DND-41 (cell line): ENCODE results near the gene FAM241B.

Experiments used
- ATAC-seq: fragments of 200-7000 bp; cut with Tn5 transposase; 3 replicates; pipeline ENCODE4 v1.9.1; 2021; ENCODE audit warnings: low read depth; ENCODE audit not compliant: insufficient read depth
- DNase-seq: peaks from one replicate; pipeline ENCODE4 v3.0.0-alpha.2; 2020
- H2AFZ ChIP-seq: 2 replicates; pipeline ENCODE4 v1.6.0; 2012; ENCODE audit warnings: low read depth, low read length
- H3K27ac ChIP-seq: 2 replicates; pipeline ENCODE4 v1.5.1; 2012; ENCODE audit warnings: low read length, inconsistent platforms
- H3K27me3 ChIP-seq: fragments of 200-600 bp; sonication (generic); 2 replicates; pipeline ENCODE4 v1.6.0; 2012; ENCODE audit warnings: low read length, mild to moderate bottlenecking, inconsistent platforms; ENCODE audit not compliant: insufficient read depth, poor library complexity
- H3K36me3 ChIP-seq: 2 replicates; pipeline ENCODE4 v1.5.1; 2012; ENCODE audit warnings: low read length, inconsistent platforms; ENCODE audit not compliant: insufficient read depth
- H3K4me1 ChIP-seq: 2 replicates; pipeline ENCODE4 v1.5.1; 2012; ENCODE audit warnings: mild to moderate bottlenecking, low read length; ENCODE audit not compliant: insufficient read depth
- H3K4me2 ChIP-seq: 2 replicates; pipeline ENCODE4 v1.6.0; 2012; ENCODE audit warnings: mild to moderate bottlenecking, moderate library complexity, low read length, inconsistent platforms; ENCODE audit not compliant: insufficient read depth
- H3K4me3 ChIP-seq, 2 experiments: fragments of 200-600 bp in 1 of 2; shearing (Covaris generic) in 1 of 2; 2 replicates each; pipeline ENCODE4 v1.5.1; 2012 to 2016; ENCODE audit warnings: inconsistent platforms in 2 of 2, low read length in 2 of 2, mild to moderate bottlenecking in 2 of 2, low read depth in 1 of 2, moderate library complexity in 1 of 2
- H3K79me2 ChIP-seq: 2 replicates; pipeline ENCODE4 v1.6.0; 2012; ENCODE audit warnings: low read length, inconsistent platforms; ENCODE audit not compliant: insufficient read depth
- H3K9ac ChIP-seq: 2 replicates; pipeline ENCODE4 v1.6.0; 2012; ENCODE audit warnings: low read depth, mild to moderate bottlenecking, inconsistent platforms, low read length, moderate library complexity
- H3K9me3 ChIP-seq: 2 replicates; pipeline ENCODE4 v1.5.1; 2012; ENCODE audit warnings: low read length, moderate library complexity, mild to moderate bottlenecking, inconsistent platforms; ENCODE audit not compliant: insufficient read depth, severe bottlenecking
- H4K20me1 ChIP-seq: 2 replicates; pipeline ENCODE4 v1.6.0; 2012; ENCODE audit warnings: low read length; ENCODE audit not compliant: insufficient read depth
- EZH2 ChIP-seq: IDR thresholded peaks from 3 replicates; pipeline ENCODE4 v1.6.1; 2012; ENCODE audit warnings: borderline replicate concordance, low read depth, mild to moderate bottlenecking, moderate library complexity, low read length, inconsistent platforms; ENCODE audit not compliant: severe bottlenecking
- TF ChIP-seq, protein P1 (sequence below): IDR thresholded peaks from 2 replicates; pipeline ENCODE4 v1.5.1; 2012; ENCODE audit warnings: borderline replicate concordance, low read length, moderate library complexity, mild to moderate bottlenecking; ENCODE audit not compliant: poor library complexity, severe bottlenecking; ENCODE audit errors: extremely low read depth

The FAM241B gene

DNA sequence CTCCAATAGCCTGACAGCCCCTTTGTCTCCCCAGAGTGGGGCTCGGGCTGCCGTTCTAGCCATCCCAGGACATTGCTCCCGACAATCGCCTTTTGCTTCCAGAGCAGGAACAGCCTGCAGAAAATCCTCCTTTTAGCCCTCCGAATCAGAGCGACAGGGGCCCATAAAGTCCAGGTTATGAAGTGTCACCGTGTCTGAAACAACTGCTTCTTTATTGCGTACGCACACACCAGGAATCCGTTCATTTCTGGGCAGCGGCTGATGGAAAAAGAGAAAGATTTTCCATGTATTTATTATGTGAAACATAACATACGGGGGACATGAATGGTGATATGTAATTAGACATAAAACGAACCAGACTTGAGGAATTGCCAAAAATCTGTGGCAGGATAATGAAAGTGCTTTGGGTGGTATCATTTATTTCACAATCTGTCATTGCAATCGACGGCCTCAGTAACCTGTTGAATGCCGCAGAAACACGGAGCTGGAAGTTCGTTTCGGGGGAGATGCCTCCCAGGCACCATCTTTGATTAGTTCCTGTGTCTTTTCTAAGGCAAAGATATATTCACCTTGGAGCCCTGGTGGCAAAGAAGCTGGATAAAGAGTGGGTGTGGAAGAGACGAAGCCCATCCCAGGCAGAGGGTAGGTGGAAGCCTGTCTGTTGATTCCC is 48.1 kb downstream of the FAM241B start:
- Histone ChIP-seq H3K4me1 (no peaks in the 10 kb centered on the region), H3K36me3 (no peaks in the 10 kb centered on the region), H3K4me2 (no peak overlapping the region), H4K20me1 (peaks cover 3% of the 10 kb centered on the region; the same call in 1 of the 2 replicates), H2AFZ (no peak overlapping the region), H3K9me3 (no peaks in the 10 kb centered on the region), H3K79me2 (no peaks in the 10 kb centered on the region), H3K27ac (no peak overlapping the region), H3K9ac (no peak overlapping the region), H3K4me3 (no peak overlapping the region), H3K27me3 (peaks cover 10% of the 10 kb centered on the region)
- ATAC-seq (no peak), DNase-seq (no peak)
- TF ChIP-seq EZH2: no peak
- TF ChIP-seq, protein P1, sequence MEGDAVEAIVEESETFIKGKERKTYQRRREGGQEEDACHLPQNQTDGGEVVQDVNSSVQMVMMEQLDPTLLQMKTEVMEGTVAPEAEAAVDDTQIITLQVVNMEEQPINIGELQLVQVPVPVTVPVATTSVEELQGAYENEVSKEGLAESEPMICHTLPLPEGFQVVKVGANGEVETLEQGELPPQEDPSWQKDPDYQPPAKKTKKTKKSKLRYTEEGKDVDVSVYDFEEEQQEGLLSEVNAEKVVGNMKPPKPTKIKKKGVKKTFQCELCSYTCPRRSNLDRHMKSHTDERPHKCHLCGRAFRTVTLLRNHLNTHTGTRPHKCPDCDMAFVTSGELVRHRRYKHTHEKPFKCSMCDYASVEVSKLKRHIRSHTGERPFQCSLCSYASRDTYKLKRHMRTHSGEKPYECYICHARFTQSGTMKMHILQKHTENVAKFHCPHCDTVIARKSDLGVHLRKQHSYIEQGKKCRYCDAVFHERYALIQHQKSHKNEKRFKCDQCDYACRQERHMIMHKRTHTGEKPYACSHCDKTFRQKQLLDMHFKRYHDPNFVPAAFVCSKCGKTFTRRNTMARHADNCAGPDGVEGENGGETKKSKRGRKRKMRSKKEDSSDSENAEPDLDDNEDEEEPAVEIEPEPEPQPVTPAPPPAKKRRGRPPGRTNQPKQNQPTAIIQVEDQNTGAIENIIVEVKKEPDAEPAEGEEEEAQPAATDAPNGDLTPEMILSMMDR: no peak

DNA sequence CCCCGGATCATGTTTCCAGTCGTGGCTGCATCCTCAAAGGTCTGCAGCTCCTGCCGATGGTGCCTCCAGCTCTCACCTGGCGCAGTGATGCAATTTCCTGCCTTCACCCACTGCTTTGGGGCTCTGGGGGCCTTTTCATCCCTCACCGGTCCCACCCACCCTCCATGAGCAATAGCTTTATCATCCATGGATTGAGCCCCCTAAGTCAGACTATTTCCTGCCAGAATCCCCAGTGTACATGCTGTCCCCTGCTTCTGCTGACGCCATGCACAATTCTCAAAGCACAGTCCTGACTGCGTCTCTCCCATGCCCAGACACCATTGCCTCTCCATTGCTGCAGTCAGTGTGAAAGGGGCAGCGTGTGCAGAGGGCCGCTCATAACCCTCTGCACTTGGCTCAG is 49.7 kb downstream of the FAM241B start:
- Histone ChIP-seq H3K36me3 (no peaks in the 10 kb centered on the region), H2AFZ (no peak overlapping the region), H3K4me1 (no peaks in the 10 kb centered on the region), H3K9ac (no peak overlapping the region), H3K79me2 (no peaks in the 10 kb centered on the region), H3K27me3 (peaks cover 11% of the 10 kb centered on the region), H3K27ac (no peak overlapping the region), H4K20me1 (peaks cover 3% of the 10 kb centered on the region), H3K9me3 (no peaks in the 10 kb centered on the region), H3K4me2 (no peak overlapping the region), H3K4me3 (no peak overlapping the region)
- TF ChIP-seq, protein P1: no peak
- TF ChIP-seq EZH2: no peak
- DNase-seq: no peak
- no peak for ATAC-seq

DNA sequence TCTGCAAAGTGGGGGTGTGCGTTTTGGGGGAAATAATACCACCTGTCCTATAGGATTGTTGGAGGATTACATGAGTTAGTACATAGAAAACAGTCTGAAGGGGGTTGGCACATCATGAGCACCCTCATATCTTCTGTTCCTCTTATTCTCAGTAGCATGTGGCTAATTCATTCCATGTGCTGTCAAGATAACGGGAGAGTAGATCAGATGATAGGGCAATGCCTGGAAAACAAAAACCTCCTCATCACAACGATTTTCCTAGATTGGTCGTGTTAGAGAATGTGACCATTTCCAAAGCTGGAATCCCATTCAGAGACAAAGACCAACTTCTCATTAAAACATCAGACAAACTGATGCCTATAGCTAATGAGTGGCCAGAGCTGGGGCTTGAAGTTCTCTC is 50.6 kb downstream of the FAM241B start:
- no peak overlapping the region for H3K9ac ChIP-seq
- H3K27ac ChIP-seq: no peak overlapping the region
- H4K20me1 ChIP-seq: peaks cover 3% of the 10 kb centered on the region
- no peaks in the 10 kb centered on the region for H3K36me3 ChIP-seq
- TF ChIP-seq, protein P1: no peak
- no peak for TF ChIP-seq EZH2
- H3K4me3 ChIP-seq: no peak overlapping the region
- DNase-seq: no peak
- no peaks in the 10 kb centered on the region for H3K9me3 ChIP-seq
- no peak overlapping the region for H3K4me2 ChIP-seq
- H2AFZ ChIP-seq: no peak overlapping the region
- H3K4me1 ChIP-seq: no peaks in the 10 kb centered on the region
- ATAC-seq: no peak
- peaks cover 11% of the 10 kb centered on the region for H3K27me3 ChIP-seq
- H3K79me2 ChIP-seq: no peaks in the 10 kb centered on the region
